Measurements from ENCODE around the gene PDE4D.

The PDE4D gene

GRCh38 chr5:59126016-59126707 is 767.4 kb downstream of the PDE4D start:
- Mint-ChIP-seq H3K4me3 (no peak overlapping the region), H3K4me1 (ENCODE audit: low read depth) (no peaks in the 10 kb centered on the region)
- intact Hi-C loops (cut with micrococcal nuclease): loop anchor here (10.0 kb wide), 1 partner anchor 651 kb away; no protein-coding TSS in a partner anchor

GRCh38 chr5:59125011-59125961 is 768.2 kb downstream of the PDE4D start:
- no peaks in the 10 kb centered on the region for H3K27me3 Mint-ChIP-seq
- intact Hi-C loops (cut with micrococcal nuclease): loop anchor here (10.0 kb wide), 1 partner anchor 650 kb away; no protein-coding TSS in a partner anchor
- no peak overlapping the region for H3K4me3 Mint-ChIP-seq
- H3K36me3 Mint-ChIP-seq (ENCODE audit: low read depth): no peaks in the 10 kb centered on the region
- no peaks in the 10 kb centered on the region for H3K9me3 Mint-ChIP-seq
- no peaks in the 10 kb centered on the region for H3K4me1 Mint-ChIP-seq (ENCODE audit: low read depth)
- H3K27ac Mint-ChIP-seq: no peak overlapping the region

More at GRCh38 chr5:59126016-59126707, 767.4 kb downstream of the PDE4D start:
- Mint-ChIP-seq H3K9me3 (no peaks in the 10 kb centered on the region), H3K36me3 (ENCODE audit: low read depth) (no peaks in the 10 kb centered on the region), H3K27me3 (no peaks in the 10 kb centered on the region), H3K27ac (no peak overlapping the region)

- H3K9me3 Mint-ChIP-seq: no peaks in the 10 kb centered on the region
- H3K4me1 Mint-ChIP-seq (ENCODE audit: low read depth): no peaks in the 10 kb centered on the region
- no peaks in the 10 kb centered on the region for H3K36me3 Mint-ChIP-seq (ENCODE audit: low read depth)
- H3K27me3 Mint-ChIP-seq: no peaks in the 10 kb centered on the region
- no peak overlapping the region for H3K4me3 Mint-ChIP-seq
- intact Hi-C loops (cut with micrococcal nuclease): loop anchor here (10.0 kb wide), 1 partner anchor 649 kb away; no protein-coding TSS in a partner anchor
- H3K27ac Mint-ChIP-seq: no peak overlapping the region
Observed at GRCh38 chr5:59123595-59124561, 769.6 kb downstream of the PDE4D start.

- Mint-ChIP-seq H3K4me1 (ENCODE audit: low read depth) (no peaks in the 10 kb centered on the region), H3K36me3 (ENCODE audit: low read depth) (no peaks in the 10 kb centered on the region), H3K27me3 (no peaks in the 10 kb centered on the region), H3K4me3 (no peak overlapping the region), H3K27ac (no peak overlapping the region), H3K9me3 (no peaks in the 10 kb centered on the region)
- intact Hi-C loops (cut with micrococcal nuclease): no loop called here
Observed at GRCh38 chr5:59119480-59119879, 774.0 kb downstream of the PDE4D start.

GRCh38 chr5:59117320-59117719 is 776.2 kb downstream of the PDE4D start:
- Mint-ChIP-seq H3K9me3 (no peaks in the 10 kb centered on the region), H3K4me3 (no peak overlapping the region), H3K27me3 (no peaks in the 10 kb centered on the region), H3K36me3 (ENCODE audit: low read depth) (no peaks in the 10 kb centered on the region), H3K27ac (no peak overlapping the region), H3K4me1 (ENCODE audit: low read depth) (peaks cover 6% of the 10 kb centered on the region)
- intact Hi-C loops (cut with micrococcal nuclease): no loop called here

- Mint-ChIP-seq H3K4me1 (ENCODE audit: low read depth) (peaks cover 6% of the 10 kb centered on the region), H3K9me3 (no peaks in the 10 kb centered on the region), H3K27me3 (no peaks in the 10 kb centered on the region), H3K27ac (no peak overlapping the region), H3K36me3 (ENCODE audit: low read depth) (no peaks in the 10 kb centered on the region), H3K4me3 (no peak overlapping the region)
- intact Hi-C loops (cut with micrococcal nuclease): no loop called here
Observed at GRCh38 chr5:59116231-59116865, 777.2 kb downstream of the PDE4D start.

- intact Hi-C loops (cut with micrococcal nuclease): no loop called here
- Mint-ChIP-seq H3K4me3 (no peak overlapping the region), H3K27me3 (no peaks in the 10 kb centered on the region), H3K36me3 (ENCODE audit: low read depth) (no peaks in the 10 kb centered on the region), H3K4me1 (ENCODE audit: low read depth) (peaks cover 6% of the 10 kb centered on the region), H3K9me3 (no peaks in the 10 kb centered on the region), H3K27ac (no peak overlapping the region)
Observed at GRCh38 chr5:59115345-59115744, 778.2 kb downstream of the PDE4D start.

- Mint-ChIP-seq H3K36me3 (ENCODE audit: low read depth) (no peaks in the 10 kb centered on the region), H3K9me3 (no peaks in the 10 kb centered on the region), H3K4me1 (ENCODE audit: low read depth) (peaks cover 6% of the 10 kb centered on the region), H3K4me3 (no peak overlapping the region), H3K27me3 (no peaks in the 10 kb centered on the region), H3K27ac (no peak overlapping the region)
- intact Hi-C loops (cut with micrococcal nuclease): no loop called here
Observed at GRCh38 chr5:59109383-59109782, 784.1 kb downstream of the PDE4D start.

GRCh38 chr5:59107692-59108091 is 785.8 kb downstream of the PDE4D start:
- Mint-ChIP-seq H3K9me3 (no peaks in the 10 kb centered on the region), H3K4me3 (no peak overlapping the region), H3K27ac (no peak overlapping the region), H3K4me1 (ENCODE audit: low read depth) (peaks cover 1% of the 10 kb centered on the region), H3K36me3 (ENCODE audit: low read depth) (no peaks in the 10 kb centered on the region), H3K27me3 (no peaks in the 10 kb centered on the region)
- intact Hi-C loops (cut with micrococcal nuclease): no loop called here

GRCh38 chr5:59104400-59105127 is 789.0 kb downstream of the PDE4D start:
- Mint-ChIP-seq H3K4me3 (no peak overlapping the region), H3K9me3 (no peaks in the 10 kb centered on the region), H3K4me1 (ENCODE audit: low read depth) (no peaks in the 10 kb centered on the region), H3K27me3 (no peaks in the 10 kb centered on the region), H3K36me3 (ENCODE audit: low read depth) (no peaks in the 10 kb centered on the region), H3K27ac (no peak overlapping the region)
- intact Hi-C loops (cut with micrococcal nuclease): no loop called here

- Mint-ChIP-seq H3K27me3 (no peaks in the 10 kb centered on the region), H3K27ac (no peak overlapping the region), H3K4me3 (no peak overlapping the region), H3K9me3 (no peaks in the 10 kb centered on the region), H3K36me3 (ENCODE audit: low read depth) (no peaks in the 10 kb centered on the region), H3K4me1 (ENCODE audit: low read depth) (no peaks in the 10 kb centered on the region)
- intact Hi-C loops (cut with micrococcal nuclease): no loop called here
Observed at GRCh38 chr5:59103303-59103702, 790.2 kb downstream of the PDE4D start.

- intact Hi-C loops (cut with micrococcal nuclease): no loop called here
- no peaks in the 10 kb centered on the region for H3K4me1 Mint-ChIP-seq (ENCODE audit: low read depth)
- H3K27me3 Mint-ChIP-seq: no peaks in the 10 kb centered on the region
- no peak overlapping the region for H3K4me3 Mint-ChIP-seq
- H3K27ac Mint-ChIP-seq: no peak overlapping the region
- H3K9me3 Mint-ChIP-seq: no peaks in the 10 kb centered on the region
- no peaks in the 10 kb centered on the region for H3K36me3 Mint-ChIP-seq (ENCODE audit: low read depth)
Observed at GRCh38 chr5:59102437-59102836, 791.1 kb downstream of the PDE4D start.

- Mint-ChIP-seq H3K27ac (no peak overlapping the region), H3K9me3 (no peaks in the 10 kb centered on the region), H3K4me1 (ENCODE audit: low read depth) (no peaks in the 10 kb centered on the region)
Observed at GRCh38 chr5:59100875-59101274, 792.7 kb downstream of the PDE4D start.

More at GRCh38 chr5:59100875-59101274, 792.7 kb downstream of the PDE4D start:
- Mint-ChIP-seq H3K36me3 (ENCODE audit: low read depth) (no peaks in the 10 kb centered on the region), H3K27me3 (no peaks in the 10 kb centered on the region), H3K4me3 (no peak overlapping the region)
- intact Hi-C loops (cut with micrococcal nuclease): no loop called here

Data from dendritic cell treated with granulocyte-macrophage colony-stimulating factor and Interleukin-4, amounts not matched to agents 40 ng/mL and 50 ng/mL, for 4 days (primary cell).